Measurements from ENCODE around the gene GPC1. TPM values are rescaled to one million over a fixed set of nuclear protein-coding genes. Genes with fewer than 3 reads are reported as not detected.
A peak's percentile ranks its signal among the peaks of the same experiment; 100 is the strongest.

Gene GPC1
- total and polyA plus RNA-seq, 11 donors = 131 to 316 (median 193) TPM

GRCh38 chr2:240400371-240401161 lies 34.9 kb upstream of the GPC1 start:
- intact Hi-C loops (cut with DNase I) = no loop called here
- H3K27ac ChIP-seq = no peak overlapping the region
- H3K4me3 ChIP-seq = no peak overlapping the region
- no peaks in the 10 kb centered on the region for H3K9me3 ChIP-seq
- no peaks in the 10 kb centered on the region for H3K36me3 ChIP-seq
- no peaks in the 10 kb centered on the region for H3K4me1 ChIP-seq
- peak in 2 of 5 donors; percentile 11 to 18 for DNase-seq
- TF ChIP-seq CTCF (IDR thresholded peaks at IDR 0.05) = no peak
- no peak for TF ChIP-seq POLR2A (IDR thresholded peaks at IDR 0.05)
- ATAC-seq = no peak
- WGBS, 4 donors = 84 to 88% (median 85%) methylated on average over 21 to 22 of the region's 22 CpGs
- no peaks in the 10 kb centered on the region for H3K27me3 ChIP-seq

- no peak overlapping the region for H3K27ac ChIP-seq
- H3K36me3 ChIP-seq = no peaks in the 10 kb centered on the region
- intact Hi-C loops (cut with DNase I) = no loop called here
- no peaks in the 10 kb centered on the region for H3K27me3 ChIP-seq
- TF ChIP-seq CTCF (IDR thresholded peaks at IDR 0.05) = no peak
- no peak for TF ChIP-seq POLR2A (IDR thresholded peaks at IDR 0.05)
- H3K4me3 ChIP-seq = no peak overlapping the region
- H3K4me1 ChIP-seq = no peaks in the 10 kb centered on the region
- H3K9me3 ChIP-seq = no peaks in the 10 kb centered on the region
- no peak for ATAC-seq
- DNase-seq = peak in 1 of 5 donors; percentile 9
- WGBS, 4 donors = 86 to 90% (median 88%) methylated on average over 10 to 12 of the region's 12 CpGs
These were observed 34.2 kb upstream of the GPC1 start for GRCh38 chr2:240401308-240401707.

- ATAC-seq (no peak), DNase-seq (peak in 1 of 5 donors; percentile 12)
- Histone ChIP-seq H3K4me1 (no peaks in the 10 kb centered on the region), H3K9me3 (no peaks in the 10 kb centered on the region), H3K4me3 (no peak overlapping the region), H3K36me3 (no peaks in the 10 kb centered on the region), H3K27me3 (no peaks in the 10 kb centered on the region), H3K27ac (no peak overlapping the region)
- intact Hi-C loops (cut with DNase I) = no loop called here
- TF ChIP-seq POLR2A (IDR thresholded peaks at IDR 0.05) = no peak
- TF ChIP-seq CTCF (IDR thresholded peaks at IDR 0.05) = no peak
- WGBS, 4 donors = 81 to 92% (median 86%) methylated on average over 20 to 22 of the region's 22 CpGs
These were observed 33.5 kb upstream of the GPC1 start for GRCh38 chr2:240401781-240402551.

DNA sequence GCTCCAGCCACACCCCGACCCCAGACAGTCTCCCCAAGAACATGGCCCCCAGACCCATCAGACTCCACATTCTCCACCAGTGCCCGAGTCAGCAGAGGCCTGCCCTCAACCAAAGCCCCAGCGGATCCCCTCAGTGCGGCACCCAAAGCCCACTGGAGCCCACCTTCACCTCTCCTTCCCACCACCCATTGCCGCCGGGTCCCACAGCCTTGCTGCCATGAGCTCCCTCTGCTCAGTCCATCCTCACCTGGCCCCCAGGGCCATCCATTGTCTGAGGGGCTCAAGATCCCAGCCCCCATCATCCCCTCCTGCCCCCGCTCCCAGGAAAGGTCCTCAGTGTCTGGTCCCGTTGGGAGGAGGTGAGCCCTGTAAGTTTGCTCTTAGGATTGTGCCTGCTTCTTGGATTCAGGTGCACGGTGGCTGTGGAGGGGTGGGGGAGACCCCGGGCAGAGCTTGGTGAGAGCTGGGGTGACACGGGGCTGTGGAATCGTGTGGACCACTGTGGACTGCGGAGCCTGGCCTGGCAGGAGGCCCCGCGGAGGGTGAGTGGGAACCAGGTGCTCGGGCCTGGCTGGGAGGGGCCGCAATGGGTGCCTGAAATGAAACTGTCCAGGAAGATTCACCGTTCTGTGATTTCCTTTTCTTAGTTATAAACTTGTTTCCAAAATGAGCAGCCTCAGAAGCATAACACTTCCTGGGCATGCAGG lies 32.7 kb upstream of the GPC1 start:
- no peak for ATAC-seq
- WGBS, 4 donors = 88 to 93% (median 88%) methylated on average over 18 of the region's 18 CpGs
- Histone ChIP-seq H3K9me3 (no peaks in the 10 kb centered on the region), H3K27ac (no peak overlapping the region), H3K36me3 (no peaks in the 10 kb centered on the region), H3K27me3 (no peaks in the 10 kb centered on the region), H3K4me1 (no peaks in the 10 kb centered on the region), H3K4me3 (no peak overlapping the region)
- TF ChIP-seq CTCF (IDR thresholded peaks at IDR 0.05) = no peak
- no peak for TF ChIP-seq POLR2A (IDR thresholded peaks at IDR 0.05)
- DNase-seq = peak in 1 of 5 donors; percentile 14
- intact Hi-C loops (cut with DNase I) = no loop called here

All from heart left ventricle (tissue), 16 donors.